NCI-H345 treated with DMSO at 0.1 percent for 48 hours (cell line): Measurements from ENCODE around the gene ZNF526.
A peak's percentile ranks its signal among the peaks of the same experiment; 100 is the strongest.

Experiments used
- DNase-seq: peaks from one replicate; lab custom pipeline; 2025; ENCODE audit not compliant: unreplicated experiment; lab: John Stamatoyannopoulos, UW

The ZNF526 gene

GRCh38 chr19:42220751-42221097 lies 612 bp downstream of the ZNF526 start:
- no peak for DNase-seq

DNA sequence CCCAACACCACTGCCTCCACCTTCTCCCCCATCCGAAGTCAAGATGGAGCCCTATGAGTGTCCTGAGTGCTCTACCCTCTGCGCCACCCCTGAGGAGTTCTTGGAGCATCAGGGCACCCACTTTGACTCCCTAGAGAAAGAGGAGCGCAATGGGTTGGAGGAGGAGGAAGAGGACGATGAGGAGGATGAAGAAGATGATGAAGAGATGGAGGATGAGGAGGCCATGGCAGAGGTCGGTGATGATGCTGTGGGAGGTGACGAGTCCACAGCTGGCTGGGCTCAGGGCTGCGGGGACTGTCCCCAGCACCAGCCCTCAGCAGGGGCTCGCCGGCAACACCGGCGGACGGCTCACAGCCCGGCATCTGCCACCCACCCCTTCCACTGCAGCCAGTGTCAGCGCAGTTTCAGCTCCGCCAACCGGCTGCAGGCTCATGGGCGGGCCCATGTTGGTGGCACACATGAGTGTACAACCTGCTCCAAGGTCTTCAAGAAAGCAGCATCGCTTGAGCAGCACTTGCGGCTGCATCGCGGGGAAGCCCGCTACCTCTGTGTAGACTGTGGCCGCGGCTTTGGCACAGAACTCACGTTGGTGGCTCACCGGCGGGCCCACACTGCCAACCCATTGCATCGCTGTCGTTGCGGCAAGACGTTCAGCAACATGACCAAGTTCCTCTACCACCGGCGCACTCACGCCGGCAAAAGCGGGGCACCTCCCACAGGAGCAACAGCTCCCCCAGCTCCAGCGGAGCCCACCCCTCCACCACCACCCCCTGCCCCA lies 5.0 kb downstream of the ZNF526 start:
- no peak for DNase-seq

DNA sequence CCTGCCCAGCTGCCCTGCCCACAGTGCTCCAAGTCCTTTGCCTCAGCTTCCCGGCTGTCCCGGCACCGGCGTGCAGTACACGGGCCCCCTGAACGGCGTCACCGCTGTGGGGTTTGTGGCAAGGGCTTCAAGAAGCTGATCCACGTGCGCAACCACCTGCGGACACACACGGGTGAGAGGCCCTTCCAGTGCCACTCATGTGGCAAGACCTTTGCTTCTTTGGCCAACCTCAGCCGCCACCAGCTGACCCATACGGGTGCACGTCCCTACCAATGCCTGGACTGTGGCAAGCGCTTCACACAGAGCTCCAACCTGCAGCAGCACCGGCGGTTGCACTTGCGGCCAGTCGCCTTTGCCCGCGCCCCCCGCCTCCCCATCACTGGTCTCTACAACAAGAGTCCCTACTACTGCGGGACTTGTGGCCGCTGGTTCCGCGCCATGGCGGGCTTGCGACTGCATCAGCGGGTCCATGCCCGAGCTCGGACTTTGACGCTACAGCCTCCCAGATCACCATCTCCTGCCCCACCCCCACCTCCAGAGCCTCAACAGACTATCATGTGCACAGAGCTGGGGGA lies 5.7 kb downstream of the ZNF526 start:
- DNase-seq = no peak

GRCh38 chr19:42226886-42227285 lies 6.8 kb downstream of the ZNF526 start:
- no peak for DNase-seq

- no peak for DNase-seq
Observed at GRCh38 chr19:42228641-42229040, 8.5 kb downstream of the ZNF526 start.

DNA sequence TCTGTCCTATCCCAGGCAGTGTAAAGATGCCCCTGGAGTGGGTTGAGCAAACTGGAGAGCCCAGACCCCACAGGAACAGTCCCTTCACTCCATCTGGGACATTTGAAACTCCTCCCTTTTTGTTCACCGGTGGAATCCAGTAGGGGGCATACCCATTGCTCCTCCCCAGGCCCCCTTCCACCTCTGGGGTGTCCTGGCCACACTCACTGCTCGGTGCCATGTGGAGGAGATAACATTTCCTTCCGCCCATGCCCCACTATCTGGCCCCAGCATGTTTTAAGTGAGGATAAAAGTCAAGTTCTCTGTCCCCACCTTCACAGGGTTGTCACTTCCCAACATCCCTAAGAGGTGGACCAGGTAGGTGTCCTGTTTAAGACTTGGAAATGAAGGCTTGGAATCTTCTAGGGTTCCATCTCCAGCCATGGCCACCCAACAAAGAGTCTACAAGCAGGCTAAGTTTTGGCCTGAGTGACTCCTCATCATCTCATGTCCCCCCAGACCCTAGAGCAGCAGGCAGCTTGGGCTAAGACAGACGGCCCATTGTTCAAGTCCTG lies 9.3 kb downstream of the ZNF526 start:
- DNase-seq = no peak

- DNase-seq = no peak
Observed at GRCh38 chr19:42229855-42230351, 9.8 kb downstream of the ZNF526 start.

DNA sequence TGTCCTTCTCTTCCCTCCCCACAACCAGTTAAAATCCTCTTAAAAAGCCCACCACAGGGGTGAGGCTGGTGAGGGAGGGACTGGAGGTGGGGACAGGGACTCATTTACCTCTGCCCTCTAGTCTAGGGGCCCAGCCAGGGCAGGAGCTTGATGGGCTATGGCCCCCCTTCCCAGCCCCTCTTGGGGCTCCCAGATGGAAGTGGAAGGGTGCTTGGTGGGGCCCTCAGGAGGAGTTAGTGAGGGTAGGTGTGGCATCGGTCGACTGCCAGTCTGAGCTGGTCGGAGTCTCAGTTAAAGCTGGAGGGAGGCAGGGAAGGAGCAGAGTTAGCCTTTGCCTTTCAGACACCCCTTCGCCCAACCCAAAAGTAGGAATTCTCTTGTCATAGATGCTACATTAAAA lies 10.5 kb downstream of the ZNF526 start:
- no peak for DNase-seq

- DNase-seq = no peak
Observed at GRCh38 chr19:42232435-42232834, 12.3 kb downstream of the ZNF526 start.

- no peak for DNase-seq
Observed at GRCh38 chr19:42233106-42233505, 13.0 kb downstream of the ZNF526 start.

DNA sequence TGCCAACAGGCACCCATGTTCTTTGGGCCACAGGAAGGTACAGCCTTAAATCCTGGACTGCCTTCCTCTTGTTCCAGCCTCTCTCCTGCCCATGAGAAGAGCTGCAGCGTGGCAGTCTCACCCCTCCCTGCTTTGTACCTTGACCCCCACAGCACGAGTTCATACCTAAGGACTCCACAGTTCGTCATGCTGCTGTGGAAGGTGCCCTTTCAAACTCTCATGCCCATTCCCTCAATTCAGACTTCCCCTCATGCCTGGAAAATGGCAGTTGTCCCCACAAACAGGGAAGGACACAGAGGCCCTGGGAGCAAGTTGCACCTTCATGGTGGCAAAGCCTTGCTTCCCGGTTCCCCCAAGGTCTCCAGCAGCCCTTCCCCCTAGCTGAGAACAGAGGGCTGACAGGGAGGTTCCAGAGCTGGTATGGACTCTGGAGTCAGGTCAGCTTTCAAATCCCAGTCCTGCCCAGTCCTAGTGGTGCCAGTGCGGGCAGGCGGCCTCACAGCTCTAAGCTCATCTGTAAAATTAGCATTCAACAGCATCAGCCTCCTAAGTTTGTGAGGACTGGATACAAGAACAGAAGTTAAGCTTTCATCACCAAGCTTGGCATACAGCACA lies 13.7 kb downstream of the ZNF526 start:
- no peak for DNase-seq

DNA sequence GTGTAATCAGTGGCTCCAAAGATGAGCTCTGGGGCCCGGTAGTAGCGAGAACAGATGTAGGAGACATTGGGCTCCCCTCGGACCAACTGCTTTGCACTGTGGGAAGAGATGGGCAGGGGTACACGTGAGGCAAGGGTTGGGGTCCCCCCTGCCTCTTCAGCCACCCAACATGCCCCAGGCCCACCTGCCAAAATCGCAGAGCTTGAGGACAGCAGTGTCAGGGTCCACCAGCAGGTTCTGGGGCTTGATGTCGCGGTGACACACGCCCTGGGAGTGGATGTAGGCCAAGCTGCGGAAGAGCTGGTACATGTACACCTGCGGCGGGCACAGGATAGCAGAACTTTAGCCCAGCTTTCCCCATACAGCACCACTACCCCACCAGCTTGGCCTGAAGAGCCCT lies 14.3 kb downstream of the ZNF526 start:
- no peak for DNase-seq

DNA sequence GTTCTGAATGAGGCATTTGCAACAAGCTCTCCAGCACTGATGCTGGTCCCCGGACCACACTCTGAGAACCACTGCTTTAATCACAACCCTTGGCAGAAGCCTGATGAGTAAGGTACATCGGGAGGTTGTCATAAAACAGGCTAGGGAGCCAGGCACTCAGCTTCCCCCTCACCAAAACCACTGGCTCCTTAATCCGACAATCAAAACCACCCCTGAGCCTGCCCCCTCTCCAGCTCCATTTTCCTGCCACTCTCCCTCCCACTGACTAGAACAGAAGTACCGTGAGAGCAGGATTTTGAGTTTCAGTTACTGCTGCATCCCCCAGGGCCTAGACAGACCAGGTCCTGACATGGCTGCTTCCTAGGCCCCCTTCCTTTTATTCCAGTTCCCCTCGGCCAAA lies 15.1 kb downstream of the ZNF526 start:
- DNase-seq = no peak

GRCh38 chr19:42239544-42240220 lies 19.6 kb downstream of the ZNF526 start:
- no peak for DNase-seq

DNA sequence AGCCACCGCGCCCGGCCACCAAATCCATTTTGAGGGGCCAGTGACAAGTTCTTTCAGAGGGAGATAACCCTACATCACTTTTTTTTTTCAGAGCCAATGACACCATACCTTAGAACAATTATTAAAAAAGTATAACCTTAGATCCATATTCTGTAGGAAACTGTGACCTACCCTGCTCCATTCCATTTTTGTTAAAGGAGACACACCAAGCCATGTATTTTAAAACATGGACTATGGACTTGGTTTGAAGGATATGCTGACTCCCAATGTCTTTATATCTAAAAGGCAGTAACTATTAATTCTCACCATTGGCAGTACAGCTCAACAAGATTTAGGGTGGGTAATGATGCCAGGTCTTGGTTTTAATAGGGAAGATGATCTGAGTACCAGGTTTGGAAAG lies 21.2 kb downstream of the ZNF526 start:
- DNase-seq = no peak

- DNase-seq = no peak
Observed at GRCh38 chr19:42242069-42242511, 22.0 kb downstream of the ZNF526 start.

GRCh38 chr19:42242512-42243409 lies 22.6 kb downstream of the ZNF526 start, which contains the start of gene GSK3A:
GSK3A (minus strand) TSS chr19:42242602; CDS start chr19:42242465, 137 bp downstream.
- peak; percentile 99 for DNase-seq

DNA sequence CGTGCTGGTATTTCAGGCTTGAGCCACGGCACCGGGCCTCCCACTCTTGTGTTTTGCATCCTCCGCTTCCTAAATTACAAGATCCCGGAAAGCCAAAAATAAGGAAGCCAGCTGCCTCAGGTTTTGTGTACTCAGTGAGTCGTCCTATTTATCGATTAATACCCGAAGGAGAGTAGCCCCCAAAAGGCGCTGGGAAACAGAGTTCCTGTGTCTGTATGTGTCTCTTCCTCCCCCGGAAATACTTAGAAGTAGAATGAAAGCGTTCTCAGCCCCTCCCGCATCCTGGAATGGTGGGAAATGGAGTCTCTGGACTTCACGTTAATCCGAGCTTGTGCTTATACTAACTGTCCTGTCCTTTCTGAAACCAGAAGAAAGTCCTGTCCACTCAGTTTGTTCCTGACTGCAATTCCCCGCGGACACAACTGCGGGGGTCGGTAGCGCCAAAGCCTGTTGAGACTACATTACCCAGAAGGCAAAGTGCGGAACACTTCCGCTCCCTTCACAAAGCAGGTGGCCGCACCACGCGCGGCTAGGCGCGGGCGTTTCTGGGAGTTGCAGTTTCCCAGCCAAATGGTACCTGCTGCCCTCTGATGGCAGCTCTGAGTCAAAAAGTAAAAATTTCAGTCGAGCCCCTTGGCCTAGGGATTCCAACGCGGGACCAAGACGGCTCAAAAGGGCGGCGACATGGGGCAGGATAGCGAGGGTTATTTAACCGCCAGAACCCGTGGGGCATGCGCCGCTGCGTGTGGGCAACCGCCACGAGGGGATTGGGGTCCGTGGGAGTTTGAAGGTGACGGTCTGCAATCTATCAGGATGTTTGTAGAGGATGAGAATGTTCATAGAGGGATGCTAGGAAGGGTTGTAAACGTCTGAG lies 24.5 kb downstream of the ZNF526 start:
- DNase-seq = peak; percentile 82

DNA sequence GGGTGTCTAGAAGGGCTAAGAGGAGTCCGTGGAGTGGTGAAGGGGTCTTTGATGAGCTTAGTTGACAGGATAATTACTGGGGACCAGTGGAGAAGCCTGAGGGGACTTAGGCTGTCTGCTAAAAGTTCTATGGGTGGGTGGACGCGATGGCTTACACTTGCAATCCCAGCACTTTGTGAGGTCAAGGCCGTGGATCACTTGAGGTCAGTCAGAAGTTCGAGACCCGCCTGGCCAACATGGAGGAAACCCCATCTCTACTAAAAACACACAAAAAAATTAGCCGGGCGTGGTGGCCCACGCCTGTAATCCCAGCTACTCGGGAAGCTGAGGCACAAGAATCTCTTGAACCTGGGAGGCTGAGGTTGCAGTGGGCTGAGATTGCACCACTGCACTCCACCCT lies 25.1 kb downstream of the ZNF526 start:
- no peak for DNase-seq
